Middle frontal gyrus (tissue), 1 donor: Measurements from ENCODE around the gene ARHGEF11.

Source experiments
- DNase-seq: peaks from one replicate; pipeline ENCODE4 v3.0.0-alpha.2; 2015; ENCODE audit warnings: low spot score; ENCODE audit errors: extremely low spot score

ARHGEF11 gene

DNA sequence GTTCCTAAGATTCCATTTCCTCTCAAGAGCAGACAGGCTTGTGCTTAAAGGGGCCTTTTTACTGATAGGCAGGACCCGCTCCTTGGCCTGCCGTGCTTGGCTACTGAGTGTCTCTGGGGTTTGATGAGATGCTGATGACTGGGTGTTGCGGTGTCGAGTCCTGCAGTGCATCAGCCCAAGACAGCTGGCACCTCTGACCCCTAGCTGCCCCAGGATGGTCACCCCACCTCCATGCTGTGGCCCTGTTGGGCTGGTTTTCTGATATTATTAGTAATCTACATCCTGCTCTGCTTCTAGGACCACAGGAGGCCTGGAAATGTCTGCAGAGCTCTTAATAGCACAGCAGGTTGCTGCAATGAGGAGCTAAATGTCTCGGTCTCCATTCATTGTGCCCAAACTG is 96.4 kb downstream of the ARHGEF11 start:
- no peak for DNase-seq

DNA sequence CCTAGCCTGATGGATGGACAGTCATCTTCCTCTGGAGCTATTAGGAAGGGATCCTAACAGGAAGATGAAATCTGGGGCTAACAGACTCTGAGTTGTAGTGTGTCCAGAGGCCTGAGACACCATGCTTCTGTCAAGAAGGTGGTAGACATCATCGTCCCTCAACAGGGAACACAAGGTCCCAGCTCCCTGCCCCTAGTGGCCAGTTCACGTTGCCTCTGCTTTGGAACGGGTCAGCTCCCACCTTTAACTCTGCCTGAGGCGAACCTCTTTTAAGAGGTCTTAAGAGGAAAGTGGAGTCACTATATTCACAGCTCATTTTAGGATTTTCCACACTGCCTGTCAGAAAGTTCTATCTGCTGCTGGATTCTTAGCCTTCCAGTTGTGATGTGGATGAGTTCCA is 96.8 kb downstream of the ARHGEF11 start:
- DNase-seq: no peak

DNA sequence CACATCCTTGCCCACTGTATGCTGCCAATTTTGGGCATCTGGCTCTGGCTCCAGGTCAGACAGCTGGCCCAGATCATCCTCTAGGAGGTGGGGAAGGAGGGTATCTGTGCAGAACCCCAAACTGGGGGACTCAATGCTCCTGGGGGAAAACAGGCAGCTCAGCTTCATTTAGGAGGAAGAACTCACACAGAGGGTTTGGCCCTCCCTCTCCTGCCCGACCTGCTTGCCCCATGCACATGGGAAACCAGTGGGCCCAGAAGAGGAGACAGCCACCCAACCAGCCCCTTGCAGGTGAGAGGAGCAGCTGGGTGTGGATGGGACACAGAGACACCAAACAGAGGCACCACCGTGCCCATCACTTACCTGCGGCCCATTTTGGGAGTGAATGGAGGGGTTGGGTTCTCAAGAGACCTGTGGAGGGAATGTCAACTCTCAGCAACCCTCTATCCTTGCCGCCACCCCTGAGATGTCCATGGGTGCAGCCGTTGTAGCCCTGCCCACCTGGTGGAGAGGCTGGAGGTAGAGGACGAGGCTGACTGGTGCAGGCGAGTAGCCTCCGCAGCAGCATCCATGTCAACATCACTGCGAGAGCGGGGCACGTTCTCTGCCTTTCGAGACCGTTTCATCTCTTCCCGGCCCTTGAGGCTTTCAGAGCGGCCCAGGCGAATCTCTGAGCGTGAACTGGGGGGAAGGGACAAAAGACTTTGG is 97.6 kb downstream of the ARHGEF11 start:
- DNase-seq: no peak

DNA sequence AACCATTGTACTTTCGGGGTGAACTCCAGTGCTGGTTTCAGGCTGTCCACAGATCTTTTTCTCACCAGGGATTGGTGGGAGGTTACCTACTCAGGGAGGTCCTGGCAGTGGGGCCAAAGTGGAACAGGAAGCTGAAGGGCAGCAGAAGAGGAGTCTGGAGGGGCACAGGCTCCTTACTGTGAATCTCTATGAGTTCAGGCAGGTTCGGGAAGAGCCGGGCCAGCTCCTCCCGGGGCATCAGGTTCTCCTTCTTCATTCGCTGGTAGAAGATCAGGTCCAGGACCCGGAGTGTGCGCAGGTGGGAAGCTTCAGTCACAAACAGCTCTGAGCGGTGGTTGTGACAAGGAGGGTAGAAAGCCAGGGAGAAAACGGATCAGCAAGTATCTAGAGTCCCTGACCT is 98.4 kb downstream of the ARHGEF11 start:
- DNase-seq: no peak

DNA sequence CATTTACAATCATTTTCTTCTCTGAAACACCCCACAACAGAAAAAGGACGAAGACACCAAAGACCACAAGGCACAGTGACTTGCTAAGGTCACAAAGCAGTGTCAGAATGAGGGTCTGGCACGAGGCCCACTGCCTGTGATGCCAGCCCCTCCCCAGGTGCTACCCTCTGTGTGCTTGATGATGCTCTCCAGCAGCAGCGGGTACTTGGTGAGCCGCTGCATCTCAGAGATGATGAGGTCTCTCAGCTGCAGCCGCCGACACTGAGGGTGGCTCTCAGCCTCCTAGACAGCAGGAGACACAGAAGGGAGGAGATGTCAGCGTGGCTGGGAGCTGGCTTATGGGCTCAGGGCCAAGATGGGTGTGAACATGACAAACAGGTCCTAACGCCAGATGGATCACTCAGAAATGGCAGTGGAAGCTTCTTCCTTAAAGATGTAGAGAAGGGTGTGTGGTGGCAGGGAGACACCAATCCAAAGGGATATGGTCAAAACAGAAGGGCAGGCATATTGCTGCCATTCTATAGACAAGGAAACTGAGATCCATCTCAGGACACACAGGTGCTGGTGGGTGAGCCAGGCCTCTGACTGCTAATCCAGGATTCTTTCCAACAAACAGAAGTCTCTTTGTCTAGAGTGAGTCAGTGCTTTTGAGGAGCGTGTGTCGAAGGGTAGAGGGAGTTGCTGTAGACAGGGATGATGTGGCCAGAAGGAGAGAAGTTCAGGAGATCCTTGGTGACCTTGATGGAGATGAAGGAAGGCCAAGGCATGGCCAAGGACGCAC is 99.5 kb downstream of the ARHGEF11 start:
- DNase-seq: no peak

DNA sequence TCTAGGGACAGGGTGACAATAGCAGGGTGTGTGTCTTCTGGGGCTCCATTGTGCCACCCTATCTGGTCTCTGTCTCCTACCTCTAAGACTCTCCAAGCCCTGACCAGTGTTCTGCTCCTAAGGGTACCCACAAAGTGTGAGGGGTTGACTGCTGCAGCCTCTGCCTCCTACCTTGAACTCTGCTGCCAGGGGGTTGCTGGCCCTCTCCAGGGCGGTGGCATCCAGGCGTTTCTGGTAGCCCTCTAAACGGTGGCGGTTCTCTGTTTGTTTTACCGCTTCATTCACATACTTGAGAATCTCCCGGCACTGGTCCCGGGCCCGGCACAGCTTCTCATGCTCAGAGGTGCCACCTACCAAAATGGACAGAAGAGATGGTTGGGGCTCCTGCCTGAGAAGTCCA is 100.7 kb downstream of the ARHGEF11 start:
- DNase-seq: no peak

DNA sequence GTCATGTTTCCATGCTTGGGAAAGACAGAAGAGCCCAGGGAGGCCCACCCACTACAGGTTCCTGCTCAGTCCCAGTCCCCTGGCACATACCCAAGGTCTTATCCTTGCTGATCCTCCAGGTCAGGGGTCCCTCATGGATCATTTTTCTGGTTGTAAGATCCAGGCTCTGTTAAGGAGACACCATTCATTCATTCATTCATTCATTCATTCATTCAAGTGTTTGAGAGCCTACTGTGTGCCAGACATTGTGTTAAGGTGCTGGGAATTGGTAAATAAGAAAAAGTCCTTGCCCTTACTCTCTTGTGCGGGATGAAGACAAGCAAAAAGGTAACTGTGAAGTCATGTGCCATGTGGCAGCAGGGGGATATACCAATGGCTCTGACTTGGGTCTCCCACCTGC is 101.3 kb downstream of the ARHGEF11 start:
- no peak for DNase-seq

DNA sequence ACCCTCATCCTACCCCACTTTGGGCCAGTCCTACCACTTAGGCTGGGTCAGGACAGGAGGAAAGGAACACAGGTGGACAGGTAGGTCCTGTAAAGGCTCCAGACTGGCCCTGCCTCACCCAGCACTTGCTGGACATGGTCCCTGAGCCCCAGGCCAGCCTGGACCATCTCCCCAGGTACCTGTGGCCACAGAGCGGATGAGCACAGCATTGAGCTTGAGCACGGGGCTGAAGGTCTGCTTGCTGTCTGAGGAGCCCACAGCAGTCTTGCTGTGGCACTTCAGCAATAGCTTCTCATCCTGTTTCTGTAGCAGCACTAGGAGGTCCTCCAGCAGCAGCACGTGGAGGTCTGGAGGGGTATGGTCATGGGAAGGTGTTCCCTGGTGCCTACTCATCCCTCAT is 101.8 kb downstream of the ARHGEF11 start:
- no peak for DNase-seq

DNA sequence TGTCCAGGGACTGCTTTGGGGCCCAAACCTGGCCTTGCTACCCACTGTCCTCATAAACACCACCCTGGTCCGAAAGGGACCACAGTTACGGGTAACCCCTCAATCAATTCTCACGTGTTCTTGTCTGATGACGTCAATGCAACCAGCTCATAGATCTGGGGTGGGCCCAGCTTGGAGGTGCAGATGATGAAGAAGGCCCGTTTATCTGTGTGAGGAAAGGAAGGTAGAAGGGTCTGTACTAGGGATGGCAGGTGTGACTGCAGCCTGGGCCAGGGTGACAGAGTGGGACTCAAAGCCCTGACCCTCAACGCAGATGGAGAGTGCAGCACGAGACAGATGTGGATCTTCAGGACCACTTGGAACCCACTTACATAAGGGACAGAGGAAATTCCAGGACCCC is 103.0 kb downstream of the ARHGEF11 start:
- no peak for DNase-seq

DNA sequence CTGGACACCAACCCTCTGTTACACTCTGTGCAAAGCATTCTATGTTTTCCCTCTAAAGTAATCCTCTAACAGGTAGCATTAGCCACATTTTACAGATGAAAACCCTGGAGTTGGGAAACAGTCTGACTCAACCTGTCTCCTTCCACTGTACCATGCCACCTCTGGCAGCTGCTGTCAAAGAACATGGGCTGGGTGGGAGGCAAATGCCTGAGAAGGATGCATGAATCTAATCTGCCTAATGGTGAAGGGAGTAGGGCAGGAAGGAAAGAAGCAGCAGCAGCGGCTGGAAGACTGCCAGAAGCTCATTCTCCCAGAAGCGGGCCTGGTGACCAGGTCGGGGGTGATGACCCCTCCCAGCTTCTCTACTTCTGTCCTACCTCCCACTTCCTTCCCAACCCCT is 103.4 kb downstream of the ARHGEF11 start:
- no peak for DNase-seq

DNA sequence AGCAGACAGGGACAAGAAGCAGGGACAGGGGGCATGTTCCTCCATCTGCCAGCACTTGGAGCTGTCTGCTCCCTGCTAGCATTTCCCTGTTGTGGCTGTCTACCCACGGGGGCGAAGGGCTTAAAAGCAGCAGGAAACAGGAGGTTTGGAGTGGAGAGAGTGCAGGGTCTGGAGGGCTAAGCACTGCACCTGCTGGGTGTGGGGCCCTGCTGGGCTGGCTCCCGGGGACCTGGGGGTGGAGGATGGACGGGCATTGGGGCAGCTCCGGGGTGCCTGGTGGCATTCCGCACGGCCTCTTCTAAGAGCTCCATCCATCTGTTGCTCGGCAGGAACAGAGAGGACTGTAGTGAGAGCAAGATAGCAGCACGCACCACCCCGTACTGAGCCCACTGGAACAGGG is 103.9 kb downstream of the ARHGEF11 start:
- no peak for DNase-seq

DNA sequence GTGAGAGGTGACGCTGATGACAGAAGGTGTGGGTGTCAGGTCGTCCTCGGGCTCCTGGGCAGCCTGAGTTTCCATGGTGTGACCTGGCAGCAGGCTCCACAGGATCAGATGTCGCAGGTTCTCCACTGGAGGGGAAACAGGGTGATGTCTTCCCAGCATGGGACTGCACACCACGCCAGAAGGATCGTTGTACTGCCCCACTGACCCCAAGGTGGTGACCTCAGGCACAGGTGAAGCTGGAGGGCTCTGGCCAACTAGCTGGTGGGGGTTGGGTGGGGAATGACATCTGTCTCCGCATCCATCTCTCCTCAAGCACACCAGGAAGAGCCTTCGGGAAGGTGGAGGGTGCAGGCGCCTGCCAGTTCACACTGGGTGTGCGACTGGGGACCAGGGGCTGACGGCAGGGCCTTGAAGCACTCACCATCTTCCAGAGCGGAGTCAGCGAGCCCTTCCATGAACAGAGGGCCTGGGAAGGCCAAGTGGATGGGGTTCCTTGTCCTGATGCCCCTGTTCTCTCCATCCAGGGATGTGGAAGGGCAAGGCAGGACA is 105.7 kb downstream of the ARHGEF11 start:
- no peak for DNase-seq

DNA sequence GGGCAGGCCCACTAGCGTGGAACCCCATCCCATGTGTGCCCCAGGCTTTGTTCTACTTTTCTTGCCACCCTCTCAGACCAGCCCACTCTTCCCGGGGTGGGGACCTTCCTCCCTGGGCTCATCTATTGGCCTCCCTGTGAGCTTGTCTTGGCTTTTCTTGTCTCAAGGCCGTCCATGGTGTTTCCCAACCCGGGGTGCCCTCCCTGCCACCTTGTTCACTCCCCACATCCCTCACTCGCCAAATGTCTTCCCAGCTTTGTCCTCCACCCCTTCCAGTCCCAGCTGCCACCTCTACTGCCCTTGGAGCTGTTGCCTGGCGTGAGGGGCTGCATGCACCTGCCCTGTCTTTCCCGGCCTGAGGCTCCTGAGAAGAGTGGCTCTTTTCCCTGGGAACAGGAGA is 106.7 kb downstream of the ARHGEF11 start:
- no peak for DNase-seq

DNA sequence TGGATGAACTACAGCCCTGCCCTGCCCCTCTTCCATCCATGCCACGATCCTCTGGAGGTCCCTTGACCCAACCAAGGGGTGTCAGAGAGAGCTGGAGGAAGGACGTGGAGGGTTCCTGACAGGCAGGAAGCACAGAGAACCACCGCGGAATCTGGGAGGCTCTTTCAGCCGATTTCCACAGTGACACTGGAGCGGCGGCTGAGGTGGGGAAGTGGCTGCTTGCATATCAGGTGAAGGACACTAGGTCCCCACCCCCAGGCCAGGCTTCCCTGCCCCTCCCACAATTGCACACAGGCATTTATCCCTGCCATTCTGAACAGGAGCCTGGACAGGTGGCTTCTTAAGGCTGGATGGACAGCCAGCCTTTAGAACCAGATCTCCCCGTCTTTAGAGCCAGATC is 107.7 kb downstream of the ARHGEF11 start:
- DNase-seq: no peak

DNA sequence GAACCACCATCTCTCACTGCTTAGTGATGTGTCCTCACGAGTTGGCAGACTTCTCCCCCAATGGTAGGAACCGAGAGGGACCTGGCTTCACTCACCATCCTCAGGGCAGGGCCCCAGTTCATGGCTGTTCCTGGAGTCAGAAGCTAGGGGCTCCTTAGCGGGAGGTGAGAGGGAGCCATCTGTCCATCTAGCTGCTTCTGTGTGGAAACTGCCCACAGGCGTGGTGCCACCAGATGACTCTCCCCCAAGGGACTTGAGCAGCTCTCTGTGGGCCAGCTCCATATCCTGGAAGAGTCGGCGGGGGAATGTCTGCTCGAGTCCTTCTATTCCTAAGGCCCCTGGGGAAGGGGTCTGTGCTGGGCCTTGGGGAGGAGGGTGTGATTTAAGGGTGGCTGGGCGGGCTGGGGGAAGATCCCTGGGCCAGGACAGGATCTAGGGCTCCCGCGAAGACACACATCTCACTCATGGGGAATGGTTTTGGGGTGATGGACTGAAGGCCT is 108.8 kb downstream of the ARHGEF11 start:
- DNase-seq: no peak

DNA sequence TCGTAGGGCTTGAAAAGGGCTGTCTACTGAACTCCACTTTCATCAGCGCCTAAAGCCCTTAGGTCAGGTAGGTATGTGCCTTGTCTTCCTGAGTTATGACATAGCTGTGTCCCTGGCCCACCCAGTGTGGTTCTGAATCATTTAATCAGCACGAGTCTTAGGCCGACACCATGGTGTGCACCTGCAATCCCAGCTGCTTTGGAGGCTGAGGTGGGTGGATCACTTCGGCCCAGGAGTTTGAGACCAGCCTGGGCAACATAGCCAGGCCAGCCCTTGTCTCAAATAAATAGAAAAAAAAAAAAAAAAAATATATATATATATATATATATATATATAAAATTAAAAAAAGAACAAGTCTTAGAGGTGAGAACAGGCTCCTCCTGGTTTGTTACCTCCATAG is 109.4 kb downstream of the ARHGEF11 start:
- DNase-seq: no peak

DNA sequence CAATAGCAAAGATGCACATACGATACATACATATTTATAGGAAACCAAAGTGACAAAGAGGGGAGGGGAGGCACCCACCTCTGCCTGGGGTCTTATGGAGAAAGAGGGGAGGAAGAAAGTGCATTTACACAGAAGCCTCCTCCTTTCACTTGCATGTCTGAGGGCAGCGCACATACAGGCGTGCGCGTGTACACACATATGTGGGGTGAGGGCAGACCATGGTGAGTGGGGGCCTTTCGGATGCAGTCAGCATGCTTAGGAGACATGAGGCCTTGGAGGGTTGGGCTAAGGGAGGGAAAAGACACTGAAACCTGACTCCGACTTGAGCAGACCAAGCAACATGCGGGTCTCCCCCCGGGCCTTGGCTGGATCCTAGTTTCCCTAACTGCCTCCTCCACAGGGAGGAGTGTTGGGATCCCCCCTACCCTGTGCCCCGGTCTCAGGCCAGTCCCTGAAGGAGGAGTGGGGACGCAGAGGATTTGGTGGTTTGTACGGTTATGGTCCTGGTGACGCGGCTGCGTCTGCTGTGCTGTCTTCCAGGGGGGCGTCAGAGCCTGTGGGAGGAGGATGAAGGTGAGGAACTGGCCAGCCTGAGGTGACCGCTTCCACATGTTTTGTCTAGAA is 109.9 kb downstream of the ARHGEF11 start:
- no peak for DNase-seq

DNA sequence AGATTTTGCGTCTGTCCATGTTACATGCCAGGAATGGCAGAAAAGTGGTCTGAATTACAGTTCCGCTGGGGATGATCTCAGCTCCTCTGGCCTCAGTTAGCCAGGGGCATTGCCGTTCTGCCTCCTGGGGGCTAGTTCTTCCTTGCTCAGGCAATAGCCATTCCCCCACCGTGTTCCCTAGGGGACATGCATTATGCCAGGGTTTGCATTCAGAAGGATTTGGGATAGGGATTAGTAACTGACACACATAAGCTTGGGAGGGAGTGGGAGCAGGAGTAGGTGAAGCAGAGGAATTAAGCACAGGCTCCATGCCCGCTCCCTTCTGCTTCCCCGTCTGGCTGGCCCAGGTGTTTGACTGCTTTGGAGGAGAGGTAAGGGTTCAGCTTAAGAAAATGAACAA is 112.4 kb downstream of the ARHGEF11 start:
- no peak for DNase-seq

DNA sequence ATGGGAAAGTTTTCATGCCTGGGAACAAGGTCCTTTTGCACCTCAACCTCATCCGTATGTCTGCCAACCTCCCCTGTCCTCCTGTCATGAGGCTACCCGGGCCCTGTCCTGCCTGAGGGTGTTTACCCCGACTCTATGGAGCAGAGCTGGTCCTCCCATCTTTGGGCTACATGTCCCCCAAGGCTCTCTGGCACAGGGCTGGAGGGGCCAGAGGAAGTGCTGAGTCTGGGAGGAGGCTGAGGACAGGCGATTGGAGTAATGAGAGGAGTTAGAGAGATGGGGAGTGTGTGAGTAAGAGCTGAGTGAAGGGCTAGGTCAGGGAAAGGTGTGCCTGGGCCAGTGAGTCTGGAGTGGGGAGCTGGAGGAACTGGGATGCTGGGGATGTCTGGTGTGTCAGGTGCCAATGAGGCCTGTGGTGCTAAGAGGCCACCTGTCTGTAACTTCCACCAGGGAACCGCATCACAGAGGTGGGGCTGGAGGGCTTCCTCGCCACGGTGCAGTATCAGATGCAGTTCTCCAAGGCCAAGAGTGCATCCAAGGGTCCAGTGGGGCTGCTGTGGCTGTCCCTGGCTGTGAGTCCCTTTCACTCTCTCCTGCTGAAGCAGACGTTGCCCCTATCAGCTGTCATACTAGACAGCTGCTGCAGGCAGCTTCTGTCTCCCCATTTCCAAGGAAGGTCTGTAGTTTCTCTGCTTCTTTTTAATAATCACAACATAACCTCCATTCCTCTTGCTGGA is 113.4 kb downstream of the ARHGEF11 start:
- DNase-seq: no peak

DNA sequence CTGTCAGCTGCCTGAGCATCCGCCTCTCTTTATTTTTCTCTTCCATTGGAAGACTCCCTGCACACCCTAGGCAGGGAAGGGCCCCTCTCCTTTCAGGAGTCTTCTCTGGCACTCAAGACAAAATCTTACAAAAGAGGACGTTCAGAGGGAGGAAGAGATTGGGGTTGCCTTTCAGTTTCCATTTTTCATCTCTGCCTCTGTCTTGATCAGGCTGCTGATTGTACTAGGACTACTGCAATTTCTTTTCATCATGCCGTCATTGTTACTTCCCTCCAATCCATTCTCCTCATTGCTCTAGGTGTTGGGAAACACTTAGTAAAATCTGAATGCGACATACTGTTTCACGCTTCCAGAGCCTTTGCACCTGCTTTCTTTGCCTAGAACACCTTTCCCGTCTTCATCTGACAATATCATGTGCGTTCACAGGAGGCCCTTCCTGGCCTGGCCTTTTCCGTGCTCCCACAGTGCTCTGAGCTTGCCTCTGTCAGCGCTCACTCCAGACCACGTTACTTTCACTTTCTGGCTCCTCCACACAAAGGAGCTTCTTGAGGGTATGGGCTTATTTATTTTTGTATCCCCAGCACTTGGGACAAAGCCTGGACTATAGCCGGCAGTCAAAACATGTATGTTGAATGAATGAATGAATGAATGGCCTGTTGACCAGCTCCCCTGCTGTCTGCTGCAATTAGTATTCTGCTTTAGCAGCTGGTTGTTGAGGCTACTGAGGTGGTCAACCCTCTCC is 114.2 kb downstream of the ARHGEF11 start:
- no peak for DNase-seq

DNA sequence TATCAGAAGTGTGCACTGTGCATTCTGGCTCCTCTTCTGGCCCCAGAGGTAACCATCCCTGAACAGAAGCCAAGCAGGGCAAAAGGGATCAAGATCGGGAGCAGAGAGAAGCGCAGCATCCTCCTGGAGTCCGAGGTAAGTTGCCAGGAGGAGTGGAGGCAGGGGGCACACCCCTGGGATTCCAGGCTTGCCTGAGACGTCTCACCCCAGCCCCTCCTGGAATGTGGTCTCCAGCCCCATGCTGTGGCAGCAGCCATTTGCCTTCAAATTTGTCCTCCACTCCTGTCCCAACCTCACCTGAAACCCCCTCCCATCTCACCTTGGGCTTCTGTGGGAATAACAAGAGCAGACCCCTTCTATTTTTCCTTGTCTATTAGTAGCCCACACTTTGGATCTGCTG is 115.1 kb downstream of the ARHGEF11 start:
- no peak for DNase-seq
